Adrenal gland (tissue), 12 donors: ENCODE results near the gene TMX1. TPM values are rescaled to one million over a fixed set of nuclear protein-coding genes. Genes with fewer than 3 reads are reported as not detected.
"Not testable (repeated sequence)": the region's sequence is repeated elsewhere in the genome, so short reads cannot be mapped to it uniquely, and the experiment has no call there.

ENCODE experiments used
- DNase-seq, 7 donors: peaks; one replicate each; pipeline ENCODE4 v3.0.0-alpha.2; 2019 to 2020
- H3K27ac ChIP-seq, 5 donors: fragments of 200-600 bp; sonication (generic) in 4 of 5; 1 replicate in 3 of 5; 2 replicates in 2 of 5; pipeline versions ENCODE4 v1.5.1 to v1.8.0; 2016 to 2020; ENCODE audit warnings: mild to moderate bottlenecking in 1 of 5
- H3K27me3 ChIP-seq: fragments of 200-600 bp; 2 replicates; pipeline ENCODE4 v1.8.0; 2021
- H3K36me3 ChIP-seq, 2 donors: fragments of 200-600 bp; replicated peaks in 1 of 2; 1 replicate in 1 of 2; 2 replicates in 1 of 2; pipeline versions ENCODE4 v1.5.1 to v1.8.0; 2018 to 2022
- H3K4me1 ChIP-seq, 2 donors: fragments of 200-600 bp; replicated peaks in 1 of 2; 1 replicate in 1 of 2; 2 replicates in 1 of 2; pipeline versions ENCODE4 v1.5.1 to v1.8.0; 2018 to 2021
- H3K4me3 ChIP-seq, 4 donors: fragments of 200-600 bp; sonication (generic) in 3 of 4; one replicate each; pipeline ENCODE4 v1.5.1; 2016 to 2018
- H3K9me3 ChIP-seq, 3 donors: fragments of 200-600 bp; sonication (generic) in 1 of 3; replicated peaks in 1 of 3; 1 replicate in 2 of 3; 2 replicates in 1 of 3; pipeline versions ENCODE4 v1.5.1 to v1.8.0; 2016 to 2021
- CTCF ChIP-seq, 6 experiments: fragments of 450-650 bp in 4 of 6; fragments of 200-600 bp in 2 of 6; sonication (generic) in 1 of 6; IDR thresholded peaks; 1 replicate in 5 of 6; 2 replicates in 1 of 6; pipeline versions ENCODE4 v1.5.1 to v1.8.0; 2016 to 2021; ENCODE audit warnings: antibody characterized with exemption in 6 of 6, mild to moderate bottlenecking in 2 of 6, moderate library complexity in 1 of 6
- POLR2A ChIP-seq, 2 donors: fragments of 450-650 bp; IDR thresholded peaks; one replicate each; pipeline ENCODE4 v1.6.1; 2017; ENCODE audit warnings: antibody characterized with exemption in 2 of 2, mild to moderate bottlenecking in 2 of 2, moderate library complexity in 1 of 2
- WGBS, 4 donors: extraction: QIAGEN DNeasy Blood & Tissue Kit in 2 of 4; methylation state at CpG; one replicate each; pipeline versions ENCODE4 v1.1.5 to v1.1.7; 2013 to 2017; 5-methylcytosine and 5-hydroxymethylcytosine counted together
- intact Hi-C, 2 donors: fragments of 100-400 bp; cut with DNase I; formaldehyde crosslinking; loops; one replicate each; pipeline versions ENCODE4 v1.14.1 to v1.15.0; 2022 to 2023
- polyA plus RNA-seq, 3 donors: library from polyadenylated mRNA; stranded (reverse); fragments of 200-250 nt in 2 of 3; fragments of 350-450 nt in 1 of 3; fragmentation: Illumina TruSeq in 1 of 3; extraction: RNeasy Lipid Tissue Mini Kit (QIAGEN cat#74804) in 1 of 3; gene quantifications; one replicate each; pipeline ENCODE4 v1.2.3, GENCODE V29; 2013 to 2014
- total RNA-seq, 9 donors: library from RNA; depleted of rRNA in 4 of 9; stranded (reverse); fragments of >200 nt in 4 of 9; fragments of 120-200 nt in 1 of 9; fragmentation: NEBNext Ultra II Directional in 1 of 9; extraction: Animal tissue kit (Norgen Biotek cat#: 25700) in 1 of 9; gene quantifications; one replicate each; pipeline versions ENCODE4 v1.1.0 to v1.2.4, GENCODE V29; 2013 to 2023
- donor health status: healthy with polysubstance abuse.
- donor health status: Bipolar disorder and iron deficiency.
- donor health status: DM: yes; HTN: yes; CAD: no.
- donor health status: DM: no; HTN: no; CAD: no.
- donor health status: DM: no; HTN: no; CAD: no.
- donor health status: DM: yes; HTN: yes; CAD: no.

Gene TMX1
- total and polyA plus RNA-seq, 12 donors: 4.2 to 43.1 (median 30.2) TPM

GRCh38 chr14:51216602-51217001, 23.4 kb upstream of the TMX1 start:
- Histone ChIP-seq H3K27ac (no peak overlapping the region), H3K36me3 (no peaks in the 10 kb centered on the region), H3K4me3 (no peak overlapping the region), H3K27me3 (no peaks in the 10 kb centered on the region), H3K4me1 (no peaks in the 10 kb centered on the region), H3K9me3 (no peaks in the 10 kb centered on the region)
- intact Hi-C loops: no loop called here
- DNase-seq: no peak
- WGBS, 4 donors: 75 to 85% (median 80%) methylated on average over 1 of the region's 1 CpG
- TF ChIP-seq POLR2A (IDR thresholded peaks at IDR 0.05) (no peak), CTCF (IDR thresholded peaks at IDR 0.05) (no peak)

GRCh38 chr14:51219473-51220448, 20.3 kb upstream of the TMX1 start:
- Histone ChIP-seq H3K36me3 (no peaks in the 10 kb centered on the region), H3K9me3 (no peaks in the 10 kb centered on the region), H3K4me3 (no peak overlapping the region), H3K4me1 (no peaks in the 10 kb centered on the region), H3K27me3 (no peaks in the 10 kb centered on the region), H3K27ac (no peak overlapping the region)
- WGBS, 4 donors: 58 to 64% (median 61%) methylated on average over 7 of the region's 7 CpGs
- intact Hi-C loops: loop anchor here (5.0 to 10.0 kb wide), 2 partner anchors 255 to 267 kb away; no protein-coding TSS in a partner anchor
- peak in 3 of 7 donors; percentile 9 to 55 (median 31) for DNase-seq
- TF ChIP-seq CTCF (IDR thresholded peaks at IDR 0.05): peak; percentile 46 to 73 (median 59)
- no peak for TF ChIP-seq POLR2A (IDR thresholded peaks at IDR 0.05)

GRCh38 chr14:51223463-51223862, 16.6 kb upstream of the TMX1 start:
- not testable (repeated sequence) for H3K4me1 ChIP-seq, H3K9me3 ChIP-seq, H3K27ac ChIP-seq, H3K4me3 ChIP-seq, DNase-seq, H3K36me3 ChIP-seq, H3K27me3 ChIP-seq
- intact Hi-C loops: loop anchor here (5.0 to 10.0 kb wide), 2 partner anchors 259 to 271 kb away; no protein-coding TSS in a partner anchor
- WGBS, 4 donors: 89 to 100% (median 95%) methylated on average over 1 of the region's 1 CpG

- no peaks in the 10 kb centered on the region for H3K36me3 ChIP-seq
- intact Hi-C loops: loop anchor here (5.0 to 10.0 kb wide), 2 partner anchors 260 to 272 kb away; no protein-coding TSS in a partner anchor
- no peaks in the 10 kb centered on the region for H3K4me1 ChIP-seq
- DNase-seq: no peak
- H3K4me3 ChIP-seq: no peak overlapping the region
- H3K27me3 ChIP-seq: no peaks in the 10 kb centered on the region
- H3K9me3 ChIP-seq: no peaks in the 10 kb centered on the region
- WGBS, 4 donors: 97 to 100% (median 100%) methylated on average over 1 of the region's 1 CpG
- no peak overlapping the region for H3K27ac ChIP-seq
- TF ChIP-seq CTCF (IDR thresholded peaks at IDR 0.05) (no peak), POLR2A (IDR thresholded peaks at IDR 0.05) (no peak)
Measured at GRCh38 chr14:51224551-51224950, 15.5 kb upstream of the TMX1 start.
